Muscle of back (tissue), 11 donors: ENCODE measurements around the gene NEMP2. TPM values are rescaled to one million over a fixed set of nuclear protein-coding genes. Genes with fewer than 3 reads are reported as not detected.

Experiments
- DNase-seq, 3 donors: peaks; one replicate each; pipeline versions ENCODE4 v3.0.0 to v3.0.0-alpha.2; 2013
- polyA plus RNA-seq, 10 donors: library from polyadenylated mRNA; unstranded; fragments of 120-200 nt; gene quantifications; one replicate each; pipeline ENCODE4 v1.2.1, GENCODE V29; 2013; ENCODE audit not compliant: insufficient read length in 10 of 10

The NEMP2 gene
- polyA plus RNA-seq, 10 donors: 4.6 to 9.6 (median 7.1) TPM

DNA sequence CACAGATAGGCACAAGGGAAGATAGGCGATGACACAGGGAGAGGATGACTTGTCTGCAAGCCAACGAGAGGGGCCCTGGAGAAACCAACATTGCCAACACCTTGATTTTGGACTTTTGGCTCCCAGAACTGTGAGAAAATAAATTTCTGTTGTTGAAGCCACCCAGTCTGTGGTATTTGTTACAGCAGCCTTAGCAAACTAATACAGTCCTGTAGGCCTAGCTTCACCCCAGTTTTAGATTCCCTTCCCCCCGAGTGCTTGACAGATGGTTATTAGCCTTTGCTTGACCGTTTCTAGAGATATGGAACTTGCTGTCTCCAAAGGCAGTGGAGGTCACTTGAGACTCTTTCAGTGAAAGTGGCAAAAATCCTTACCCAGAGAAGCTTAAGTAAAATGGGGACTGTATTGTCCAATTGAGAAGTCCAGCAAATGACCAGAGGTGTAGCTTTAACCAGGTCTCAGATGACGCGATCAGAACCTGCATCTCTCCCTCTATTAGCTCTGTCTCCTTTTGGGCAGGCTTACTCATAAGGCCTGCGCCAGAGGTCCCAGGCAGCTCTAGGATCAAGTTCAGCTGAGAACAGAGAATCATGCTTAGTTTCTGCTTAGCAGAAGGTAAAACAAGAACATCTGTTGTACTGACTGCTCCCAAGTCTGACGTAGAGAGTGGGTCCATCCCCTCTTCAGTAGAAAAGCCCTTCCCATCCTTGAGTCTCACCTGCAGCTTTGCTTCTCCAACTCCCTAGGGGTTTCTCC, 76.0 kb downstream of the NEMP2 start:
- DNase-seq: no peak

DNA sequence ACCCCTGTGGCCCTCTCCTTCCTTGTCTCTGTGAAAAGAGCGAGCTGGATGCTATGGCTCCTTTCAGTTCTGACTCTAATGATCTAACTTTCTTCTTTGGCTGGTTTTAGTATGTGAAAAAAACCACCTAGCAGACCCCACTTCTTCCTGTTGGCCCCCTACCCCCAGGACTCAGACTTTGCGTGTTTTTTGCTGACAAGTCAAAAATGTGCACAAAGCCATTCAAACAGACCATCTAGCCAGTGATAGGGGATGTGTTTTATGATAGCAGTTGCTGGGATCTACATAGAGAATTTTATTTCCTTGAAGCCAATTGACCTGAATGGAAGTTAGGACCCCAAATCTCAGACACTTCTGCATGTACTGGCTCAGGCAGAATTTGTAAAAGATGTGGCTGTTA, 77.3 kb downstream of the NEMP2 start:
- DNase-seq: no peak

DNA sequence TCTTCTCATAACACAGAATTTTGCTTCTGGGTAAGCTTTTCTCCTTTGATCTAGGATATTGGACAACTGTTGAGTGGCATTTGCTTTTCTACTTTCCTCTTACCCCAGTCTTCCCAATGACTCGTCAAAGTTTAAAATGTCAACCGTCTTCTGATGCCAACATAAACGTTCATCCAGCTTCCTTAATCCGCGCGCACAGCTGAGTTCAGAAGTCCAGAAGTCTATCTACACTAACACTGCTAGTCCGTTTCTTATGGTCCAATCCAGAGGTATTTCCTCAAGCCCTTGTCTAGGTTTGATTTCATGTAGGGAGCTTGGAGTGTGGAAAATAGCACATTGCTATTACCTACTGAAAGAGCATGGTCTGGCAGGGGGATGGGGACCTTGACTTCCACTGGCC, 77.7 kb downstream of the NEMP2 start:
- no peak for DNase-seq

DNA sequence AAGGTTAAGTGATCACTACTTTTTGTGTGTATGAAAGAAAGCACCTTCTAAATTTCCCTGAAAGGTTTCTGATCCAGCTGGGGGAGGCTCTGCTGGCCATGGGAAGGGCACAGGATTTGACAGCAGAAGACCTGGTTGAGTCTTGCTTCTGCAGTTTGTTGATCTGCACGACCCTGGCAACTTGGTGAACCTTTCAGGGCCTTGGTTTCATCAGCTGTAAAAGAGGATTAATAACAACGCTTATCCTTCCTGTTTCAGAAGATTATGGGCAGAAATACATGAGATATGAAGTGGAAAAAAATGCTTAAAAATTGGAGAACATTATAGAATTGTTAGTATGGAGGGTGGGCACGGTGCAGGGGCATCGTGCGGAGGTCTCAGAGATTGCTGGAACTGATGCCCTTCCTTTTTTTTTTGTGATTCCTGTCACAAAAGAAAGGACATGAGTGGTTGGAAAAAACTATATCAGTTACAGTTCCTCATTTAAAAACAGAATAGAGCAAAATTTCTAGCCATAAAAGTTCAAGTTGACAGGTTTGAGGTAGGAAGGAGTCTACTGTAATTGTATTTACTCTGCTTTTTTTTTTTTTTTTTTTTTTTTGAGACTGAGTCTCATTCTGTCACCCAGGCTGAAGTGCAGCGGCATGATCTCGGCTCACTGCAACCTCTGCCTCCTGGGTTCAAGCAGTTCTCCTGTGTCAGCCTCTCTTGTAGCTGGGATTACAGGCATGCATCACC, 79.0 kb downstream of the NEMP2 start:
- DNase-seq: no peak

DNA sequence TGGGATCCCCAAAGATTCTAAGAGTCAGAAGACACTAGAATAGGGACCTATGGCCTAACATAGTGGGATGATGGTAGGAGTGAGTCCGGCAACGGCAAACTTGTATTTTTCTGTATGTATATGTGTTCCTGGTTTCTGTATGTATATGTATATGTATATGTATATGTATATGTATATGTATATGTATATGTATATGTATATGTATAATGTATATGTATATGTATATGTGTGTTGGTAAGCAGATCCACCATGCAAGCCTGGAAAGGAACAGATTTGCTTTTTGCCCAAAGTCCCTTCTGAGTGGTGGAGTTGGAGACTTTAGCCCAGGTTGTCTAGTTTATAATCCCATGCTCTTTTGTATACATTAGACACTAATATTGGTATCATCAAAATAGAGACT, 79.7 kb downstream of the NEMP2 start:
- no peak for DNase-seq

Other genes starting within 250 kb of the NEMP2 start
- gene HIBCH, start 214.9 kb downstream of the NEMP2 start, polyA plus RNA-seq: 10 to 100 TPM; 23.9 to 42.9 (median 32.7) TPM
- gene INPP1, start 191.1 kb downstream of the NEMP2 start, polyA plus RNA-seq: 10 to 100 TPM; 13.3 to 24.8 (median 18.0) TPM
- gene MFSD6, start 126.4 kb downstream of the NEMP2 start, polyA plus RNA-seq: 10 to 100 TPM in 6 of 10 donors, 1 to 10 TPM in 4; 7.6 to 13.6 (median 10.3) TPM
- gene NAB1, start 114.4 kb upstream of the NEMP2 start, polyA plus RNA-seq: 10 to 100 TPM; 45.3 to 74.8 (median 63.0) TPM